GM13977 (cell line): Measurements from ENCODE around the gene PDCD6IP.

Experiments used
- DNase-seq: peaks from one replicate; pipeline ENCODE4 v3.0.0; 2012; ENCODE audit warnings: low spot score
- CTCF ChIP-seq: IDR thresholded peaks from 2 replicates; pipeline ENCODE4 v1.5.1; 2012; ENCODE audit warnings: mild to moderate bottlenecking, control low read depth; ENCODE audit not compliant: insufficient read depth; ENCODE audit errors: extremely low read depth, missing control alignments
- in situ Hi-C: fragments of 300-500 bp; cut with MboI; formaldehyde crosslinking; loops from one replicate; pipeline ENCODE4 v1.12.0; 2022; ENCODE audit warnings: low sequenced_read_pairs, low pct_unique_long_range_greater_than_20kb, mixed read lengths, inconsistent platforms; ENCODE audit not compliant: unreplicated experiment

The PDCD6IP gene

GRCh38 chr3:33875680-33876079 is 77.2 kb downstream of the PDCD6IP start:
- in situ Hi-C loops = loop anchor here (25.0 kb wide), 1 partner anchor 812 kb away; no protein-coding TSS in a partner anchor
- no peak for TF ChIP-seq CTCF
- no peak for DNase-seq

- in situ Hi-C loops = loop anchor here (25.0 kb wide), 1 partner anchor 810 kb away; no protein-coding TSS in a partner anchor
- no peak for DNase-seq
- TF ChIP-seq CTCF = no peak
Observed at GRCh38 chr3:33877187-33877586, 78.8 kb downstream of the PDCD6IP start.

- no peak for DNase-seq
- in situ Hi-C loops = loop anchor here (25.0 kb wide), 1 partner anchor 808 kb away; no protein-coding TSS in a partner anchor
- no peak for TF ChIP-seq CTCF
Observed at GRCh38 chr3:33879540-33879939, 81.1 kb downstream of the PDCD6IP start.

- in situ Hi-C loops = loop anchor here (25.0 kb wide), 1 partner anchor 806 kb away; no protein-coding TSS in a partner anchor
- no peak for DNase-seq
- no peak for TF ChIP-seq CTCF
Observed at GRCh38 chr3:33881156-33882064, 83.0 kb downstream of the PDCD6IP start.

GRCh38 chr3:33882296-33882695 is 83.9 kb downstream of the PDCD6IP start:
- TF ChIP-seq CTCF = no peak
- in situ Hi-C loops = loop anchor here (25.0 kb wide), 1 partner anchor 805 kb away; no protein-coding TSS in a partner anchor
- no peak for DNase-seq

GRCh38 chr3:33883538-33883950 is 85.1 kb downstream of the PDCD6IP start:
- in situ Hi-C loops = loop anchor here (25.0 kb wide), 1 partner anchor 804 kb away; no protein-coding TSS in a partner anchor
- DNase-seq = peak; percentile 47

More at GRCh38 chr3:33883538-33883950, 85.1 kb downstream of the PDCD6IP start:
- peak; percentile 76 for TF ChIP-seq CTCF
